ENCODE data around the gene SRBD1.

DNA sequence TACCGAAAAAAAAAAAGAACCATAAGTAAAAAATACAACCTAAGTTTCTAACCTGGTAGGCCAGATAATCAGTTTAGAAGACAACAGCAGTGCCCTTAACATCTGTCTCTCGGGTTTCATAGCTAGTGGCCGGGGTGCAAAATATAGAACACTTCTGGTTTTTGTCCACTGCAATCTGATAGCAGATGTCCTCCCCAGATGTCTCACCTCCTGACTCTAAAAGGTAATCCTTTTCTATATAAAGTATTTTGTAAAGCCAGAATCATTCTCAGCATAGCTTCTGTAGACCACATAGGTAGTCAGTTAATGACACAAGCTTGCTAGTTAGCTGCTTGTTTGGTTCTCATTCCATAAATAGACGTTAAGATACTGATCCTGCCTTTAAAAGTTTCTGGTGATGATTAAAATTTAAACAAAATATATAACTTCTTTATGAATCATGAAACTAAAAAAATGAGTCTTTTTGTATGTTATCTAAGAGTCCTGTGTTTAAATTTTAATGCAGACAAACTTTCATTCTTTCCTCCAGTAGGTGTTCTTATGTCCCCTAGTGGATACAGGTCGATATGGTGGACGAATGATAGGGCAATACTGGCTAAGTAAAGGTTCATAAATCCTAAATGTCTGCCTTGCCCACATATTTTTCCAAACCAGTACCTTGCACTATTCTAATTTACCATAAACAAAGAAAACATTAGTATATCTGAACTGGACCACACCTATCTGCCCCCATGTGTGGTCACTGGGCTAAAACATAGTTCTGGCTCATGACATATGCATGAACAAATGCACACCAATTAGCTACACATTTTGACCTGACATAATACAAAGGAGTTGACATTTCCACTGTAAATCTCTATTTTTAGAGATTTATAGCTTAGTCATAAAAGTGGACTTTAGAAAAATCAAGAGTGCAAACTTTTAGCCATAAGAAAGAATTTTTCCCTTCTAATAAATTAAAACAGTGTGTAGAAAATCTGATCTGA, 171.0 kb downstream of the SRBD1 start:
- TF ChIP-seq, protein P1, sequence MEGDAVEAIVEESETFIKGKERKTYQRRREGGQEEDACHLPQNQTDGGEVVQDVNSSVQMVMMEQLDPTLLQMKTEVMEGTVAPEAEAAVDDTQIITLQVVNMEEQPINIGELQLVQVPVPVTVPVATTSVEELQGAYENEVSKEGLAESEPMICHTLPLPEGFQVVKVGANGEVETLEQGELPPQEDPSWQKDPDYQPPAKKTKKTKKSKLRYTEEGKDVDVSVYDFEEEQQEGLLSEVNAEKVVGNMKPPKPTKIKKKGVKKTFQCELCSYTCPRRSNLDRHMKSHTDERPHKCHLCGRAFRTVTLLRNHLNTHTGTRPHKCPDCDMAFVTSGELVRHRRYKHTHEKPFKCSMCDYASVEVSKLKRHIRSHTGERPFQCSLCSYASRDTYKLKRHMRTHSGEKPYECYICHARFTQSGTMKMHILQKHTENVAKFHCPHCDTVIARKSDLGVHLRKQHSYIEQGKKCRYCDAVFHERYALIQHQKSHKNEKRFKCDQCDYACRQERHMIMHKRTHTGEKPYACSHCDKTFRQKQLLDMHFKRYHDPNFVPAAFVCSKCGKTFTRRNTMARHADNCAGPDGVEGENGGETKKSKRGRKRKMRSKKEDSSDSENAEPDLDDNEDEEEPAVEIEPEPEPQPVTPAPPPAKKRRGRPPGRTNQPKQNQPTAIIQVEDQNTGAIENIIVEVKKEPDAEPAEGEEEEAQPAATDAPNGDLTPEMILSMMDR (optimal IDR thresholded peaks at IDR 0.05 in 1 of 3, IDR thresholded peaks at IDR 0.05 in 1 of 3, conservative IDR thresholded peaks at IDR 0.05 in 1 of 3; ENCODE audit: extremely low read depth in 1 of 3, insufficient read depth in 2 of 3, low read length in 3 of 3), result no peak
- no peak for TF ChIP-seq EZH2 (IDR thresholded peaks at IDR 0.05; ENCODE audit: low read length)
